ENCODE data around the gene PPCDC.

- TF ChIP-seq, protein P1, sequence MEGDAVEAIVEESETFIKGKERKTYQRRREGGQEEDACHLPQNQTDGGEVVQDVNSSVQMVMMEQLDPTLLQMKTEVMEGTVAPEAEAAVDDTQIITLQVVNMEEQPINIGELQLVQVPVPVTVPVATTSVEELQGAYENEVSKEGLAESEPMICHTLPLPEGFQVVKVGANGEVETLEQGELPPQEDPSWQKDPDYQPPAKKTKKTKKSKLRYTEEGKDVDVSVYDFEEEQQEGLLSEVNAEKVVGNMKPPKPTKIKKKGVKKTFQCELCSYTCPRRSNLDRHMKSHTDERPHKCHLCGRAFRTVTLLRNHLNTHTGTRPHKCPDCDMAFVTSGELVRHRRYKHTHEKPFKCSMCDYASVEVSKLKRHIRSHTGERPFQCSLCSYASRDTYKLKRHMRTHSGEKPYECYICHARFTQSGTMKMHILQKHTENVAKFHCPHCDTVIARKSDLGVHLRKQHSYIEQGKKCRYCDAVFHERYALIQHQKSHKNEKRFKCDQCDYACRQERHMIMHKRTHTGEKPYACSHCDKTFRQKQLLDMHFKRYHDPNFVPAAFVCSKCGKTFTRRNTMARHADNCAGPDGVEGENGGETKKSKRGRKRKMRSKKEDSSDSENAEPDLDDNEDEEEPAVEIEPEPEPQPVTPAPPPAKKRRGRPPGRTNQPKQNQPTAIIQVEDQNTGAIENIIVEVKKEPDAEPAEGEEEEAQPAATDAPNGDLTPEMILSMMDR (IDR thresholded peaks at IDR 0.05) = no peak
- TF ChIP-seq POLR2A (IDR thresholded peaks at IDR 0.05) = no peak
Observed at GRCh38 chr15:75002398-75002797, 21.0 kb upstream of the PPCDC start.

All from adrenal gland (tissue), 5 donors.